HepG2 (cell line): ENCODE measurements around the gene CAPS2. TPM values are rescaled to one million over a fixed set of nuclear protein-coding genes. Genes with fewer than 3 reads are reported as not detected.

ENCODE experiments used
- ATAC-seq: fragments of 200-7000 bp; cut with Tn5 transposase; 3 replicates; pipeline ENCODE4 v1.9.1; 2020; ENCODE audit warnings: mild to moderate bottlenecking, moderate library complexity
- BruUV-seq: library from RNA; stranded (reverse); fragments of 400-500 nt; replicated peaks from 2 replicates; lab custom pipeline; 2021; lab: Mats Ljungman, UMichigan
- CTCF ChIA-PET: fragments of 300-600 bp; formaldehyde crosslinking; extraction: SDS; loops from one replicate; lab custom pipeline; 2021; ENCODE audit warnings: low total read pairs, inconsistent platforms, low intra/inter-chr PET ratio; lab: Yijun Ruan, JAX
- POLR2A ChIA-PET: fragments of 350-600 bp; sonication (Branson Sonifier 250); formaldehyde crosslinking; loops from one replicate; lab custom pipeline; 2020; ENCODE audit warnings: antibody characterized with exemption, inconsistent platforms; lab: Yijun Ruan, JAX
- DNase-seq: peaks from one replicate; pipeline ENCODE4 v3.0.0-alpha.2; 2015; ENCODE audit warnings: low spot score
- FAIRE-seq: peaks from 3 replicates; lab custom pipeline; 2011; peaks lifted over from hg19 to GRCh38; lab: Jason Lieb, UNC
- H2AFZ ChIP-seq: one replicate; pipeline ENCODE4 v1.6.1; 2011; ENCODE audit warnings: low read length, inconsistent platforms
- H3K27ac ChIP-seq: fragments of 300-600 bp; 3 replicates; pipeline ENCODE4 v1.8.0; 2011; ENCODE audit warnings: mixed run types, mild to moderate bottlenecking, mixed read lengths, low read length, inconsistent platforms; ENCODE audit not compliant: insufficient read depth; ENCODE audit errors: extremely low read length
- H3K27me3 ChIP-seq, 2 experiments: fragments of 200-600 bp in 1 of 2; 2 replicates in 1 of 2; 3 replicates in 1 of 2; pipeline versions ENCODE4 v1.6.0 to v1.8.0; 2011; ENCODE audit warnings: low read length in 2 of 2, mild to moderate bottlenecking in 2 of 2, moderate library complexity in 2 of 2, inconsistent platforms in 1 of 2; ENCODE audit not compliant: insufficient read depth in 2 of 2, control insufficient read depth in 1 of 2
- H3K36me3 ChIP-seq, 2 experiments: fragments of 200-600 bp in 1 of 2; replicated peaks in 1 of 2; 2 replicates in 1 of 2; 3 replicates in 1 of 2; pipeline versions ENCODE4 v1.5.1 to v1.8.0; 2011; ENCODE audit warnings: low read length in 2 of 2, inconsistent platforms in 1 of 2; ENCODE audit not compliant: insufficient read depth in 2 of 2, control insufficient read depth in 1 of 2
- H3K4me1 ChIP-seq: 2 replicates; pipeline ENCODE4 v1.5.1; 2012; ENCODE audit warnings: low read length, inconsistent platforms; ENCODE audit not compliant: insufficient read depth
- H3K4me2 ChIP-seq: 2 replicates; pipeline ENCODE4 v1.6.0; 2011; ENCODE audit warnings: low read depth, low read length, inconsistent platforms
- H3K4me3 ChIP-seq, 3 experiments: fragments of 200-600 bp in 1 of 3; sonication (generic), shearing (Covaris generic) in 1 of 3; replicated peaks in 1 of 3; 2 replicates each; pipeline ENCODE4 v1.5.1; 2011 to 2016; ENCODE audit warnings: low read length in 3 of 3, inconsistent platforms in 2 of 3, low read depth in 2 of 3, mild to moderate bottlenecking in 2 of 3, control low read depth in 1 of 3, mixed read lengths in 1 of 3; ENCODE audit not compliant: insufficient read depth in 1 of 3
- H3K79me2 ChIP-seq: one replicate; pipeline ENCODE4 v1.6.1; 2011; ENCODE audit warnings: low read length, inconsistent platforms; ENCODE audit not compliant: insufficient read depth
- H3K9ac ChIP-seq: 2 replicates; pipeline ENCODE4 v1.6.0; 2011; ENCODE audit warnings: mild to moderate bottlenecking, low read depth, low read length, inconsistent platforms; ENCODE audit not compliant: insufficient read depth
- H3K9me3 ChIP-seq: 2 replicates; pipeline ENCODE4 v1.5.1; 2012; ENCODE audit warnings: mild to moderate bottlenecking, low read length
- H4K20me1 ChIP-seq: 2 replicates; pipeline ENCODE4 v1.6.0; 2011; ENCODE audit warnings: inconsistent platforms, mild to moderate bottlenecking, low read length, moderate library complexity; ENCODE audit not compliant: insufficient read depth
- HOXA7 ChIP-seq: sonication (generic); formaldehyde crosslinking; IDR thresholded peaks from 2 replicates; pipeline ENCODE4 v1.8.1; 2022; ENCODE audit warnings: mild to moderate bottlenecking, missing genetic modification reagents, moderate library complexity
- MAF1 ChIP-seq: sonication (generic); formaldehyde crosslinking; IDR thresholded peaks from 2 replicates; pipeline ENCODE4 v1.5.0; 2020; ENCODE audit warnings: missing genetic modification reagents, borderline replicate concordance
- PPARG ChIP-seq: conservative IDR thresholded peaks from 2 replicates; pipeline ENCODE4 v1.6.1; 2016; ENCODE audit warnings: missing biosample characterization, missing genetic modification reagents
- RFX5 ChIP-seq: IDR thresholded peaks from 2 replicates; pipeline ENCODE4 v1.6.1; 2011; ENCODE audit warnings: low read depth, low read length, improper control_type of control experiment
- ZNF251 ChIP-seq: sonication (generic); formaldehyde crosslinking; IDR thresholded peaks from 2 replicates; pipeline ENCODE4 v1.9.0; 2021; ENCODE audit warnings: mild to moderate bottlenecking, missing genetic modification reagents
- ZNF317 ChIP-seq: sonication (generic); formaldehyde crosslinking; IDR thresholded peaks from 2 replicates; pipeline ENCODE4 v1.5.0; 2020; ENCODE audit warnings: mild to moderate bottlenecking, missing genetic modification reagents
- ZNF883 ChIP-seq: sonication (generic); formaldehyde crosslinking; IDR thresholded peaks from 2 replicates; pipeline ENCODE4 v1.5.1; 2020; ENCODE audit warnings: mild to moderate bottlenecking, missing genetic modification reagents; ENCODE audit errors: not compliant biosample characterization
- WGBS: methylation state at CpG from one replicate; pipeline ENCODE4 v1.1.6; 2017; ENCODE audit warnings: low lambda C conversion rate; 5-methylcytosine and 5-hydroxymethylcytosine counted together
- in situ Hi-C: cut with HindIII; loops from 2 replicates; pipeline ENCODE4 v1.10.0; 2017; ENCODE audit warnings: low pct_unique_long_range_greater_than_20kb; ENCODE audit not compliant: extremely low pct_ligation_motif_present
- intact Hi-C: fragments of 100-400 bp; cut with micrococcal nuclease; formaldehyde crosslinking; loops from one replicate; pipeline ENCODE4 v1.10.0; 2022; ENCODE audit not compliant: unreplicated experiment
- polyA plus RNA-seq, 8 experiments: library from polyadenylated mRNA; depleted of rRNA in 3 of 8; stranded (reverse) in 7 of 8; unstranded in 1 of 8; fragments of >200 nt; fragmentation: Illumina TruSeq in 4 of 8; extraction: Trizol in 4 of 8; gene quantifications; 2 replicates each; pipeline versions ENCODE4 v1.2.1 to v1.2.3, GENCODE V29; 2011 to 2016; ENCODE audit warnings: low read depth in 4 of 8, missing spikeins in 1 of 8, mixed read lengths in 1 of 8; ENCODE audit not compliant: insufficient read depth in 1 of 8
- total RNA-seq, 5 experiments: library from RNA; depleted of rRNA; stranded (reverse); fragments of >200 nt; fragmentation: Illumina TruSeq; extraction: Trizol; gene quantifications; 2 replicates each; pipeline ENCODE4 v1.2.3, GENCODE V29; 2016; ENCODE audit warnings: low read depth in 1 of 5
- TF ChIP-seq, protein P1 (sequence below): sonication (generic); formaldehyde crosslinking; IDR thresholded peaks from 2 replicates; pipeline ENCODE4 v1.4.0; 2020; ENCODE audit warnings: missing genetic modification reagents
- TF ChIP-seq, protein P2 (sequence below): sonication (generic); formaldehyde crosslinking; IDR thresholded peaks from 2 replicates; pipeline ENCODE4 v1.8.0; 2022; ENCODE audit warnings: mild to moderate bottlenecking, missing genetic modification reagents; ENCODE audit not compliant: insufficient replicate concordance

Gene CAPS2
- total and polyA plus RNA-seq, 2 of the 13 experiments (the other 11 are each of a cell fraction or from before 2014, with no cell fraction given) = 0.11 TPM; not detected in 1

DNA sequence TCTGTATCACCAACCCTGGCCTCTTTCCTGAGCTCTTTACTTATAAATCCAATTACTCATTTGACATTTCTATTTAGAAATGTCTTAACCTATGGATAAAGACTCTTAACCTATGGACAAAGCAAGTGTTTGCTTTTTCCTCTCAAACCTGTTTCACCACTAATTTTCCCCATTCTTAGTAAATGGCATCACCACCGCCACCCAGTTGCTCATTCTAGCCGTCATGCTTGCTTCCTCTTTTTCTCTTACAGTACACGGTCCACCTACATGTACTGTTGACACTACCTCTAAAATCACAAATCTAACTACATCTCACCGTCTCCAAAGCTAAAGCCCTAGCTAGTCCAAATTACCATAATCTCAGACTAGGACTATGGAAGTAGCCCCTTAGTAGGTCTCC, 60.0 kb downstream of the CAPS2 start:
- Histone ChIP-seq H3K36me3 (no peaks in the 10 kb centered on the region), H3K4me2 (no peak overlapping the region), H3K27me3 (no peaks in the 10 kb centered on the region), H3K4me1 (no peaks in the 10 kb centered on the region), H2AFZ (no peak overlapping the region), H3K27ac (no peak overlapping the region), H3K4me3 (no peak overlapping the region), H3K79me2 (no peaks in the 10 kb centered on the region), H3K9me3 (no peaks in the 10 kb centered on the region), H3K9ac (no peak overlapping the region), H4K20me1 (no peaks in the 10 kb centered on the region)
- DNase-seq (no peak), FAIRE-seq (no peak), ATAC-seq (no peak)
- BruUV-seq = no TSS peak
- in situ Hi-C loops (no loop called here), intact Hi-C loops (no loop called here)
- 29% methylated on average over 4 of the region's 4 CpGs for WGBS
- POLR2A ChIA-PET = no interaction called here
- TF ChIP-seq RFX5 = no peak
- no peak for TF ChIP-seq ZNF883
- TF ChIP-seq ZNF251 (CRISPR knock-in tag) = no peak
- TF ChIP-seq, protein P1, sequence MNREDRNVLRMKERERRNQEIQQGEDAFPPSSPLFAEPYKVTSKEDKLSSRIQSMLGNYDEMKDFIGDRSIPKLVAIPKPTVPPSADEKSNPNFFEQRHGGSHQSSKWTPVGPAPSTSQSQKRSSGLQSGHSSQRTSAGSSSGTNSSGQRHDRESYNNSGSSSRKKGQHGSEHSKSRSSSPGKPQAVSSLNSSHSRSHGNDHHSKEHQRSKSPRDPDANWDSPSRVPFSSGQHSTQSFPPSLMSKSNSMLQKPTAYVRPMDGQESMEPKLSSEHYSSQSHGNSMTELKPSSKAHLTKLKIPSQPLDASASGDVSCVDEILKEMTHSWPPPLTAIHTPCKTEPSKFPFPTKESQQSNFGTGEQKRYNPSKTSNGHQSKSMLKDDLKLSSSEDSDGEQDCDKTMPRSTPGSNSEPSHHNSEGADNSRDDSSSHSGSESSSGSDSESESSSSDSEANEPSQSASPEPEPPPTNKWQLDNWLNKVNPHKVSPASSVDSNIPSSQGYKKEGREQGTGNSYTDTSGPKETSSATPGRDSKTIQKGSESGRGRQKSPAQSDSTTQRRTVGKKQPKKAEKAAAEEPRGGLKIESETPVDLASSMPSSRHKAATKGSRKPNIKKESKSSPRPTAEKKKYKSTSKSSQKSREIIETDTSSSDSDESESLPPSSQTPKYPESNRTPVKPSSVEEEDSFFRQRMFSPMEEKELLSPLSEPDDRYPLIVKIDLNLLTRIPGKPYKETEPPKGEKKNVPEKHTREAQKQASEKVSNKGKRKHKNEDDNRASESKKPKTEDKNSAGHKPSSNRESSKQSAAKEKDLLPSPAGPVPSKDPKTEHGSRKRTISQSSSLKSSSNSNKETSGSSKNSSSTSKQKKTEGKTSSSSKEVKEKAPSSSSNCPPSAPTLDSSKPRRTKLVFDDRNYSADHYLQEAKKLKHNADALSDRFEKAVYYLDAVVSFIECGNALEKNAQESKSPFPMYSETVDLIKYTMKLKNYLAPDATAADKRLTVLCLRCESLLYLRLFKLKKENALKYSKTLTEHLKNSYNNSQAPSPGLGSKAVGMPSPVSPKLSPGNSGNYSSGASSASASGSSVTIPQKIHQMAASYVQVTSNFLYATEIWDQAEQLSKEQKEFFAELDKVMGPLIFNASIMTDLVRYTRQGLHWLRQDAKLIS (CRISPR knock-in tag) = no peak
- no peak for TF ChIP-seq HOXA7 (CRISPR knock-in tag)
- TF ChIP-seq PPARG = no peak
- TF ChIP-seq, protein P2, sequence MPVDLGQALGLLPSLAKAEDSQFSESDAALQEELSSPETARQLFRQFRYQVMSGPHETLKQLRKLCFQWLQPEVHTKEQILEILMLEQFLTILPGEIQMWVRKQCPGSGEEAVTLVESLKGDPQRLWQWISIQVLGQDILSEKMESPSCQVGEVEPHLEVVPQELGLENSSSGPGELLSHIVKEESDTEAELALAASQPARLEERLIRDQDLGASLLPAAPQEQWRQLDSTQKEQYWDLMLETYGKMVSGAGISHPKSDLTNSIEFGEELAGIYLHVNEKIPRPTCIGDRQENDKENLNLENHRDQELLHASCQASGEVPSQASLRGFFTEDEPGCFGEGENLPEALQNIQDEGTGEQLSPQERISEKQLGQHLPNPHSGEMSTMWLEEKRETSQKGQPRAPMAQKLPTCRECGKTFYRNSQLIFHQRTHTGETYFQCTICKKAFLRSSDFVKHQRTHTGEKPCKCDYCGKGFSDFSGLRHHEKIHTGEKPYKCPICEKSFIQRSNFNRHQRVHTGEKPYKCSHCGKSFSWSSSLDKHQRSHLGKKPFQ (CRISPR knock-in tag) = no peak
- TF ChIP-seq ZNF317 (CRISPR knock-in tag) = no peak
- no peak for TF ChIP-seq MAF1
- CTCF ChIA-PET = no interaction called here
